GM12891 (cell line): ENCODE measurements around the gene CORO2B.

ENCODE experiments used
- POLR2A ChIP-seq: IDR thresholded peaks from 2 replicates; pipeline ENCODE4 v1.6.1; 2011; ENCODE audit warnings: low read depth, low read length, control low read depth
- POLR2AphosphoS5 ChIP-seq: IDR thresholded peaks from 2 replicates; pipeline ENCODE4 v1.6.1; 2011; ENCODE audit warnings: low read depth, low read length, control low read depth
- TAF1 ChIP-seq: IDR thresholded peaks from 2 replicates; pipeline ENCODE4 v1.6.1; 2011; ENCODE audit warnings: low read depth, low read length, control low read depth

- TF ChIP-seq POLR2A: no peak
- TF ChIP-seq TAF1: no peak
- no peak for TF ChIP-seq POLR2AphosphoS5
Observed at GRCh38 chr15:68548364-68548763, 30.4 kb upstream of the CORO2B start.
